HCT116 (cell line): ENCODE results near the gene ABCB8. TPM values are rescaled to one million over a fixed set of nuclear protein-coding genes. Genes with fewer than 3 reads are reported as not detected.

ENCODE experiments used
- ATAC-seq: fragments of 200-7000 bp; cut with Tn5 transposase; 2 replicates; pipeline ENCODE4 v1.9.1; 2020; ENCODE audit warnings: mild to moderate bottlenecking, moderate library complexity
- BruUV-seq: library from RNA; stranded (reverse); fragments of 400-500 nt; replicated peaks from 2 replicates; lab custom pipeline; 2021; lab: Mats Ljungman, UMichigan
- CTCF ChIA-PET: fragments of 300-600 bp; sonication (Branson Sonifier 250); formaldehyde crosslinking; loops from one replicate; lab custom pipeline; 2021; ENCODE audit warnings: antibody characterized with exemption; lab: Charles Lee
- POLR2A ChIA-PET: fragments of 300-600, 350-600 bp; sonication (Branson Sonifier 250); formaldehyde crosslinking; loops from one replicate; lab custom pipeline; 2021; ENCODE audit warnings: antibody characterized with exemption; lab: Charles Lee
- RAD21 ChIA-PET, 2 experiments: fragments of 300-600 bp; sonication (Branson Sonifier 250); formaldehyde crosslinking; loops; one replicate each; lab custom pipeline; 2023; ENCODE audit warnings: low total read pairs in 2 of 2; ENCODE audit not compliant: uncharacterized antibody in 2 of 2, unreplicated experiment in 2 of 2, low non-redundant PET in 1 of 2; lab: Charles Lee
- DNase-seq: peaks from one replicate; pipeline ENCODE4 v3.0.0-alpha.2; 2010; ENCODE audit warnings: low read depth, low spot score
- H2AFZ ChIP-seq: fragments of 200-600 bp; shearing (Covaris generic), sonication (generic); 2 replicates; pipeline ENCODE4 v1.6.1; 2017; ENCODE audit warnings: low read depth, mixed run types, mixed read lengths, antibody characterized with exemption, low read length; ENCODE audit not compliant: poor library complexity, severe bottlenecking
- H3K27ac ChIP-seq: 2 replicates; pipeline ENCODE4 v1.5.1; 2012; ENCODE audit warnings: low read depth, low read length
- H3K27me3 ChIP-seq: fragments of 200-600 bp; sonication (generic); 2 replicates; pipeline ENCODE4 v1.6.1; 2016; ENCODE audit warnings: mixed run types, low read length, mixed read lengths; ENCODE audit not compliant: insufficient read depth
- H3K36me3 ChIP-seq, 2 experiments: fragments of 200-500 bp in 1 of 2; fragments of 200-600 bp in 1 of 2; sonication (Bioruptor generic) in 1 of 2; sonication (generic) in 1 of 2; 2 replicates each; pipeline versions ENCODE4 v1.5.1 to v1.6.1; 2014 to 2016; ENCODE audit warnings: low read length in 2 of 2, inconsistent platforms in 1 of 2, mixed read lengths in 1 of 2, mixed run types in 1 of 2; ENCODE audit not compliant: insufficient read depth in 2 of 2, control insufficient read depth in 1 of 2
- H3K4me1 ChIP-seq, 2 experiments: fragments of 200-600 bp in 1 of 2; sonication (generic) in 1 of 2; 2 replicates each; pipeline versions ENCODE4 v1.5.1 to v1.6.1; 2012 to 2017; ENCODE audit warnings: low read length in 2 of 2, inconsistent platforms in 1 of 2, mild to moderate bottlenecking in 1 of 2, mixed read lengths in 1 of 2, mixed run types in 1 of 2, moderate library complexity in 1 of 2; ENCODE audit not compliant: insufficient read depth in 2 of 2, control insufficient read depth in 1 of 2
- H3K4me2 ChIP-seq: fragments of 200-600 bp; sonication (generic); 2 replicates; pipeline ENCODE4 v1.6.1; 2017; ENCODE audit warnings: mixed run types, low read length, mixed read lengths
- H3K4me3 ChIP-seq, 2 experiments: fragments of 200-600 bp in 1 of 2; sonication (generic) in 1 of 2; replicated peaks in 1 of 2; 2 replicates each; pipeline ENCODE4 v1.5.1; 2011 to 2016; ENCODE audit warnings: low read length in 2 of 2, control low read depth in 1 of 2, low read depth in 1 of 2, mild to moderate bottlenecking in 1 of 2, mixed read lengths in 1 of 2, mixed run types in 1 of 2
- H3K79me2 ChIP-seq: fragments of 200-600 bp; sonication (generic); 2 replicates; pipeline ENCODE4 v1.6.1; 2017; ENCODE audit warnings: mild to moderate bottlenecking, mixed run types, low read length, moderate library complexity, mixed read lengths; ENCODE audit not compliant: insufficient read depth
- H3K9ac ChIP-seq: fragments of 200-600 bp; sonication (generic); 2 replicates; pipeline ENCODE4 v1.6.1; 2016; ENCODE audit warnings: low read length, mixed read lengths
- H3K9me2 ChIP-seq: fragments of 200-600 bp; sonication (generic), shearing (Covaris generic); 2 replicates; pipeline ENCODE4 v1.6.1; 2017; ENCODE audit warnings: mixed run types, mild to moderate bottlenecking, moderate library complexity; ENCODE audit not compliant: insufficient read depth
- H3K9me3 ChIP-seq, 2 experiments: fragments of 200-500 bp in 1 of 2; fragments of 200-600 bp in 1 of 2; sonication (Bioruptor generic) in 1 of 2; sonication (generic) in 1 of 2; 2 replicates each; pipeline ENCODE4 v1.6.1; 2014 to 2017; ENCODE audit warnings: low read length in 2 of 2, mixed read lengths in 2 of 2, inconsistent platforms in 1 of 2, low read depth in 1 of 2, mild to moderate bottlenecking in 1 of 2, mixed run types in 1 of 2, moderate library complexity in 1 of 2; ENCODE audit not compliant: control insufficient read depth in 1 of 2, insufficient read depth in 1 of 2
- H4K20me1 ChIP-seq: fragments of 200-600 bp; sonication (generic), shearing (Covaris generic); 2 replicates; pipeline ENCODE4 v1.6.1; 2017; ENCODE audit warnings: mixed run types, mild to moderate bottlenecking, moderate library complexity; ENCODE audit not compliant: insufficient read depth
- CEBPB ChIP-seq: IDR thresholded peaks from 2 replicates; pipeline ENCODE4 v1.6.1; 2012; ENCODE audit warnings: low read depth
- EGR1 ChIP-seq: IDR thresholded peaks from 2 replicates; pipeline ENCODE4 v1.6.1; 2012; ENCODE audit warnings: low read depth
- ELF1 ChIP-seq: IDR thresholded peaks from 2 replicates; pipeline ENCODE4 v1.6.1; 2012; ENCODE audit warnings: low read depth, borderline replicate concordance
- EZH2 ChIP-seq: fragments of 200-600 bp; sonication (generic); IDR thresholded peaks from 2 replicates; pipeline ENCODE4 v1.6.1; 2017; ENCODE audit warnings: antibody characterized with exemption, mixed run types
- FOSL1 ChIP-seq: IDR thresholded peaks from 2 replicates; pipeline ENCODE4 v1.6.1; 2012; ENCODE audit warnings: low read depth
- JUND ChIP-seq: IDR thresholded peaks from 2 replicates; pipeline ENCODE4 v1.6.1; 2012
- POLR2A ChIP-seq: IDR thresholded peaks from 2 replicates; pipeline ENCODE4 v1.7.0; 2011; ENCODE audit warnings: borderline replicate concordance; ENCODE audit not compliant: insufficient read depth, insufficient read length; ENCODE audit errors: extremely low read depth
- POLR2AphosphoS5 ChIP-seq: IDR thresholded peaks from 2 replicates; pipeline ENCODE4 v1.6.1; 2011; ENCODE audit warnings: mild to moderate bottlenecking, low read depth, low read length, moderate library complexity
- RAD21 ChIP-seq: IDR thresholded peaks from 2 replicates; pipeline ENCODE4 v1.6.1; 2012; ENCODE audit warnings: low read depth, mild to moderate bottlenecking
- SP1 ChIP-seq: IDR thresholded peaks from 2 replicates; pipeline ENCODE4 v1.6.1; 2012; ENCODE audit warnings: low read depth
- SRF ChIP-seq: IDR thresholded peaks from 2 replicates; pipeline ENCODE4 v1.6.1; 2012; ENCODE audit warnings: low read depth
- TCF7L2 ChIP-seq: IDR thresholded peaks from 2 replicates; pipeline ENCODE4 v1.7.0; 2011; ENCODE audit warnings: borderline replicate concordance, inconsistent platforms; ENCODE audit not compliant: insufficient read depth, insufficient read length; ENCODE audit errors: extremely low read depth
- YY1 ChIP-seq: IDR thresholded peaks from 2 replicates; pipeline ENCODE4 v1.6.1; 2011; ENCODE audit warnings: low read length, low read depth, moderate library complexity, mild to moderate bottlenecking; ENCODE audit not compliant: insufficient replicate concordance; ENCODE audit errors: extremely low read depth
- ZNF274 ChIP-seq: fragments of 200-500 bp; sonication (Bioruptor generic); IDR thresholded peaks from 2 replicates; pipeline ENCODE4 v1.6.1; 2014; ENCODE audit warnings: mild to moderate bottlenecking, low read depth, low read length, inconsistent platforms
- intact Hi-C: fragments of 100-400 bp; cut with micrococcal nuclease; formaldehyde crosslinking; loops from 2 replicates; pipeline ENCODE4 v1.10.0; 2022
- total RNA-seq: library from RNA; stranded (reverse); gene quantifications from one replicate; pipeline ENCODE4 v1.2.1, GENCODE V29; 2021; ENCODE audit not compliant: unreplicated experiment
- TF ChIP-seq, protein P1 (sequence below), 3 experiments: fragments of 200-600 bp in 1 of 3; sonication (generic) in 1 of 3; IDR thresholded peaks in 2 of 3; conservative IDR thresholded peaks in 1 of 3; 2 replicates each; pipeline ENCODE4 v1.5.1; 2012 to 2017; ENCODE audit warnings: low read depth in 2 of 3, low read length in 2 of 3, antibody characterized with exemption in 1 of 3, borderline replicate concordance in 1 of 3, control low read depth in 1 of 3, mild to moderate bottlenecking in 1 of 3, mixed read lengths in 1 of 3, mixed run types in 1 of 3, moderate library complexity in 1 of 3; ENCODE audit not compliant: insufficient read depth in 1 of 3
- TF ChIP-seq, protein P2 (sequence below): IDR thresholded peaks from 2 replicates; pipeline ENCODE4 v1.6.1; 2011; ENCODE audit warnings: mild to moderate bottlenecking, low read length, moderate library complexity; ENCODE audit not compliant: insufficient replicate concordance; ENCODE audit errors: extremely low read depth
- TF ChIP-seq, protein P3 (sequence below): IDR thresholded peaks from 2 replicates; pipeline ENCODE4 v1.6.1; 2012
- TF ChIP-seq, protein P4 (sequence below): IDR thresholded peaks from 2 replicates; pipeline ENCODE4 v1.6.1; 2012
- TF ChIP-seq, protein P5 (sequence below): IDR thresholded peaks from 2 replicates; pipeline ENCODE4 v1.6.1; 2012; ENCODE audit warnings: low read depth

ABCB8 gene
- total RNA-seq, 1 experiment from 2014 or later: 55.2 TPM

DNA sequence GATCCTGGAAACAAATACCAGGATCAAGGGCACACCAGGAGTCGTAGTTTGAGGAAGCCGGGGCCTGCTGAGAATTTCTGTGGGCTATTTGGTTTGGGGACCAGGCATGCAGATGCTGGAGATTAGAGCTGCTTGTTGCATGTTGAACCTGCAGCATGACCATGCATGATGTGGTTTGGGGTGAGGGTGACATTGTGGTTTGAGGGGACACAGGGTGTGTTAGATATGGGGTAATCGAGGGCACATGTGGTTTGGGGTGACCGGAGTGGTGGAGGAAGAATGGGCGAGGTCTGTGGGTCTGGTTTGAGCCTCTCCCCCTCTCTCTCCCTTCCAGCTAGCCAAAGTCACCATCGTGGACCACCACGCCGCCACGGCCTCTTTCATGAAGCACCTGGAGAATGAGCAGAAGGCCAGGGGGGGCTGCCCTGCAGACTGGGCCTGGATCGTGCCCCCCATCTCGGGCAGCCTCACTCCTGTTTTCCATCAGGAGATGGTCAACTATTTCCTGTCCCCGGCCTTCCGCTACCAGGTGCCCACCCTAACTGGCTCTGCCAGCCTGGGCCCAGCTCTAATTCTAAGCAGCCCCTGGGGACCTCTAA, 27.3 kb upstream of the ABCB8 start:
- Histone ChIP-seq H3K27ac (no peak overlapping the region), H3K9me2 (no peaks in the 10 kb centered on the region), H3K4me3 (no peak overlapping the region), H3K4me2 (no peak overlapping the region), H3K4me1 (no peaks in the 10 kb centered on the region)
- RAD21 ChIA-PET: no interaction called here
- no TSS peak for BruUV-seq
- TF ChIP-seq POLR2A: no peak
- TF ChIP-seq, protein P1, sequence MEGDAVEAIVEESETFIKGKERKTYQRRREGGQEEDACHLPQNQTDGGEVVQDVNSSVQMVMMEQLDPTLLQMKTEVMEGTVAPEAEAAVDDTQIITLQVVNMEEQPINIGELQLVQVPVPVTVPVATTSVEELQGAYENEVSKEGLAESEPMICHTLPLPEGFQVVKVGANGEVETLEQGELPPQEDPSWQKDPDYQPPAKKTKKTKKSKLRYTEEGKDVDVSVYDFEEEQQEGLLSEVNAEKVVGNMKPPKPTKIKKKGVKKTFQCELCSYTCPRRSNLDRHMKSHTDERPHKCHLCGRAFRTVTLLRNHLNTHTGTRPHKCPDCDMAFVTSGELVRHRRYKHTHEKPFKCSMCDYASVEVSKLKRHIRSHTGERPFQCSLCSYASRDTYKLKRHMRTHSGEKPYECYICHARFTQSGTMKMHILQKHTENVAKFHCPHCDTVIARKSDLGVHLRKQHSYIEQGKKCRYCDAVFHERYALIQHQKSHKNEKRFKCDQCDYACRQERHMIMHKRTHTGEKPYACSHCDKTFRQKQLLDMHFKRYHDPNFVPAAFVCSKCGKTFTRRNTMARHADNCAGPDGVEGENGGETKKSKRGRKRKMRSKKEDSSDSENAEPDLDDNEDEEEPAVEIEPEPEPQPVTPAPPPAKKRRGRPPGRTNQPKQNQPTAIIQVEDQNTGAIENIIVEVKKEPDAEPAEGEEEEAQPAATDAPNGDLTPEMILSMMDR (IDR thresholded peaks at IDR 0.05 in 2 of 3, conservative IDR thresholded peaks at IDR 0.05 in 1 of 3; ENCODE audit: borderline replicate concordance in 1 of 3, insufficient read depth in 1 of 3, low read depth in 2 of 3, low read length in 2 of 3): no peak
- TF ChIP-seq, protein P2, sequence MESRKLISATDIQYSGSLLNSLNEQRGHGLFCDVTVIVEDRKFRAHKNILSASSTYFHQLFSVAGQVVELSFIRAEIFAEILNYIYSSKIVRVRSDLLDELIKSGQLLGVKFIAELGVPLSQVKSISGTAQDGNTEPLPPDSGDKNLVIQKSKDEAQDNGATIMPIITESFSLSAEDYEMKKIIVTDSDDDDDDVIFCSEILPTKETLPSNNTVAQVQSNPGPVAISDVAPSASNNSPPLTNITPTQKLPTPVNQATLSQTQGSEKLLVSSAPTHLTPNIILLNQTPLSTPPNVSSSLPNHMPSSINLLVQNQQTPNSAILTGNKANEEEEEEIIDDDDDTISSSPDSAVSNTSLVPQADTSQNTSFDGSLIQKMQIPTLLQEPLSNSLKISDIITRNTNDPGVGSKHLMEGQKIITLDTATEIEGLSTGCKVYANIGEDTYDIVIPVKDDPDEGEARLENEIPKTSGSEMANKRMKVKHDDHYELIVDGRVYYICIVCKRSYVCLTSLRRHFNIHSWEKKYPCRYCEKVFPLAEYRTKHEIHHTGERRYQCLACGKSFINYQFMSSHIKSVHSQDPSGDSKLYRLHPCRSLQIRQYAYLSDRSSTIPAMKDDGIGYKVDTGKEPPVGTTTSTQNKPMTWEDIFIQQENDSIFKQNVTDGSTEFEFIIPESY: no peak
- TF ChIP-seq, protein P3, sequence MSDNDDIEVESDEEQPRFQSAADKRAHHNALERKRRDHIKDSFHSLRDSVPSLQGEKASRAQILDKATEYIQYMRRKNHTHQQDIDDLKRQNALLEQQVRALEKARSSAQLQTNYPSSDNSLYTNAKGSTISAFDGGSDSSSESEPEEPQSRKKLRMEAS: no peak
- no peak for TF ChIP-seq TCF7L2
- TF ChIP-seq EZH2: no peak
- TF ChIP-seq, protein P4, sequence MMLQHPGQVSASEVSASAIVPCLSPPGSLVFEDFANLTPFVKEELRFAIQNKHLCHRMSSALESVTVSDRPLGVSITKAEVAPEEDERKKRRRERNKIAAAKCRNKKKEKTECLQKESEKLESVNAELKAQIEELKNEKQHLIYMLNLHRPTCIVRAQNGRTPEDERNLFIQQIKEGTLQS: no peak
- TF ChIP-seq FOSL1: no peak
- no peak for TF ChIP-seq SRF
- TF ChIP-seq, protein P5, sequence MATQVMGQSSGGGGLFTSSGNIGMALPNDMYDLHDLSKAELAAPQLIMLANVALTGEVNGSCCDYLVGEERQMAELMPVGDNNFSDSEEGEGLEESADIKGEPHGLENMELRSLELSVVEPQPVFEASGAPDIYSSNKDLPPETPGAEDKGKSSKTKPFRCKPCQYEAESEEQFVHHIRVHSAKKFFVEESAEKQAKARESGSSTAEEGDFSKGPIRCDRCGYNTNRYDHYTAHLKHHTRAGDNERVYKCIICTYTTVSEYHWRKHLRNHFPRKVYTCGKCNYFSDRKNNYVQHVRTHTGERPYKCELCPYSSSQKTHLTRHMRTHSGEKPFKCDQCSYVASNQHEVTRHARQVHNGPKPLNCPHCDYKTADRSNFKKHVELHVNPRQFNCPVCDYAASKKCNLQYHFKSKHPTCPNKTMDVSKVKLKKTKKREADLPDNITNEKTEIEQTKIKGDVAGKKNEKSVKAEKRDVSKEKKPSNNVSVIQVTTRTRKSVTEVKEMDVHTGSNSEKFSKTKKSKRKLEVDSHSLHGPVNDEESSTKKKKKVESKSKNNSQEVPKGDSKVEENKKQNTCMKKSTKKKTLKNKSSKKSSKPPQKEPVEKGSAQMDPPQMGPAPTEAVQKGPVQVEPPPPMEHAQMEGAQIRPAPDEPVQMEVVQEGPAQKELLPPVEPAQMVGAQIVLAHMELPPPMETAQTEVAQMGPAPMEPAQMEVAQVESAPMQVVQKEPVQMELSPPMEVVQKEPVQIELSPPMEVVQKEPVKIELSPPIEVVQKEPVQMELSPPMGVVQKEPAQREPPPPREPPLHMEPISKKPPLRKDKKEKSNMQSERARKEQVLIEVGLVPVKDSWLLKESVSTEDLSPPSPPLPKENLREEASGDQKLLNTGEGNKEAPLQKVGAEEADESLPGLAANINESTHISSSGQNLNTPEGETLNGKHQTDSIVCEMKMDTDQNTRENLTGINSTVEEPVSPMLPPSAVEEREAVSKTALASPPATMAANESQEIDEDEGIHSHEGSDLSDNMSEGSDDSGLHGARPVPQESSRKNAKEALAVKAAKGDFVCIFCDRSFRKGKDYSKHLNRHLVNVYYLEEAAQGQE: no peak
- TF ChIP-seq YY1: no peak
- TF ChIP-seq SP1: no peak
- TF ChIP-seq POLR2AphosphoS5: no peak
- TF ChIP-seq CEBPB: no peak
- TF ChIP-seq ELF1: no peak
- no peak for TF ChIP-seq EGR1
- no peak for TF ChIP-seq RAD21
- no peak for TF ChIP-seq JUND
- TF ChIP-seq ZNF274: no peak
- TF ChIP-seq, all 23 proteins: peak for 0
- Histone ChIP-seq H3K27me3 (no peaks in the 10 kb centered on the region), H4K20me1 (no peaks in the 10 kb centered on the region), H3K79me2 (no peaks in the 10 kb centered on the region), H3K9me3 (no peaks in the 10 kb centered on the region), H3K36me3 (no peaks in the 10 kb centered on the region), H3K9ac (no peak overlapping the region), H2AFZ (no peak overlapping the region)
- intact Hi-C loops: no loop called here
- CTCF ChIA-PET: no interaction called here
- DNase-seq (no peak), ATAC-seq (no peak)
- POLR2A ChIA-PET: no interaction called here
